GM19351 (cell line): ENCODE data around the gene FSIP1.
A peak's percentile ranks its signal among the peaks of the same experiment; 100 is the strongest.
"Not testable (repeated sequence)": the region's sequence is repeated elsewhere in the genome, so short reads cannot be mapped to it uniquely, and the experiment has no call there.

Experiments
- ATAC-seq: cut with Tn5 transposase; IDR thresholded peaks from one replicate; pipeline ENCODE4 v1.9.1; 2021; ENCODE audit warnings: mild to moderate bottlenecking, moderate library complexity; ENCODE audit not compliant: unreplicated experiment

Gene FSIP1

DNA sequence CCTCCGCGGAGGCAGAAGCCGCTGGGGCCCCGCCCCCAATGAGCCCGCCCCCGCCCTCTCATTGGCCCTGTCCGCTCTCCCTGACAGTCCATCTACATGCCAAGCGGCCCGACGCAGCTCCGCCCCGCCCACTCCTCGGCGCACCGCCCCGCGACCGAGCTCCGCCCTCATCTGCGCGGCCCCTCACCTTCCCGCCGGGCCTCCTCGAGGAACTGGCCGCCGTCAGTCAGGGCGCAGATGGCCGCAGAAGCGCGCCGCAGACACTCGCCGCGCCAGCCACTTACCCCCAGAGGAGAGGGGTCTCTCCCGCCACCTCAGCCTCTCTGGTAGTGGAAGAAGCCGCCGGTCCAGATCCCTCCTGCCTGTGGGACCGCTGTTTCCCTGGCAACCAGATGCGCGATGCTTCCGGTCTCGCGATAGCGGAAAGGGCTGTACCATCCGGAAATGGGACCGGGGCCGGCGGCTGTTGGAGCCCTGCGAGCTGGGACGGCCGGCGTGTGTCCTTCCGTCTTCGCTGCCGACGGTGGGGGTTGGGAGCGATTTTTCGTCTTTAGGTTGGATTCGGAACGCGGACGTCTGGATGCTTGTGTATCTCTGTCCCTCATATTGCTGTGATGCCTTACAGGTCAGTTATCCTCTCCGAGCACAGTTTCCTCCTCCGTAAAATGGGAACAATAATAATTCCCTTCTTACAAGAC lies at the start of gene FSIP1:
FSIP1 (minus strand) TSS at position 401 of the 698 bp plus-strand sequence. CDS start 6,317 bp downstream, outside the sequence.
- ATAC-seq, result peak; percentile 94

DNA sequence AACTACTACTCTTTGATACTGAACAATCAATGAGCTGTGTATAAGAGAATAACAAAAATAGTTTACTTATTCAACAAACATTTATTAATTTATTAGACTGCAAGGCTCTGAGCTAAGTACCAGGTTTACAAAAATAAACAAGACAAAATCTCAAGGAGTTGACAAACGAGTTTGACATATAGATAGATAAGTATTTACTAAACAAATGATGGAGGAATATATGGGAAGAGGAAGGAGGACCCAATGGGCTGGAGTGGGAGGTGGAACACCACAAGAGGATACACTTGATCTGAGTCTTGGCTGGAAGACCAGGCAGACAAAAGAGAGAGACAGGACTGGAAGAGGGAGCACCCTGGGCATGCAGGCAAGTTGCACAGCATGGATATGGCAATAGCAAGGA lies 47.5 kb upstream of the FSIP1 start:
- no peak for ATAC-seq

DNA sequence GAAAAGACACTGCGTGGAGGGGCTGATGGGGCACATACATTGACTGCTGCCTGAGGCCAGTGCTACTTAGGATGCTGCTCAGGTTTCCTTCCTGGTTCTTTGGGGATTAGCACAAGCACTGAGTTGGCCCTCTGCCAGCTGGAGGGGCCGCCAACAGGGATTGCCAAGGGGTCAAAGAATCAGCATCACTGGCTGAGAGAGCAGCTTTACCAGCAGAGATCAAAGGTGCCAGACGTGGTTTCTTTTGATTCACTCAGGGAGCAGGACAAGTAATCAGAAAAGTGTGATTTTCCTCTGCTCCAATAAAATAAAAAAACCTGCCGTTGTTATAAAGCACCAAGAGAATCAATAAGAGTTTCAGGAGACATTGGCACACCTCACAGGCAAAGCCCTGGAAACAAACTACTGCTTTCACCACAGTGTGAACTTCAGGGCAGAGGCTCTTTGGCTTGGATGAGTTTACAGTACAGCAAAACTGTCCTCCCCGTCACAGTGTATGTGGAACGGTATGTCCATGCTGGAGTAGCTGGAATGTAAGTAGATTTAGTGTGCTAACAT lies 45.8 kb upstream of the FSIP1 start:
- ATAC-seq, result no peak

DNA sequence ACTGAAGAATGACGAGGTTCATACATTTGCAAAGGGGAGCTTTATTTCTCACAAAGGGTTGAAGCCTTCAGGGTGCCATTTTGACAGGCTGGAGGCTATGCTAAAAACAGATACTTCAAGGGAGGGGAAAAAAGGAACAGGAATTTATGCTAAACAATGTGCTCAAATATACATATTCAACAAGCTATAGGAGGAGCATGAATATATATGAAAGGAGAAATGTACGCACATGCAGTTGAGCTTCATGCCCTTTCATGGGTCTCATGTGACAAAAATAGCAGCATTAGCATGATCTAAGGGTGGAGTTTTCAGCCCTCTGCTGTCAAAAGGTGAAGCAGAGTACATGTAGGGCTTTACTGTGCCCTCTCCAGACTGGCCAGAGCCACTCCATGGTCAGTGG lies 44.3 kb upstream of the FSIP1 start:
- no peak for ATAC-seq

DNA sequence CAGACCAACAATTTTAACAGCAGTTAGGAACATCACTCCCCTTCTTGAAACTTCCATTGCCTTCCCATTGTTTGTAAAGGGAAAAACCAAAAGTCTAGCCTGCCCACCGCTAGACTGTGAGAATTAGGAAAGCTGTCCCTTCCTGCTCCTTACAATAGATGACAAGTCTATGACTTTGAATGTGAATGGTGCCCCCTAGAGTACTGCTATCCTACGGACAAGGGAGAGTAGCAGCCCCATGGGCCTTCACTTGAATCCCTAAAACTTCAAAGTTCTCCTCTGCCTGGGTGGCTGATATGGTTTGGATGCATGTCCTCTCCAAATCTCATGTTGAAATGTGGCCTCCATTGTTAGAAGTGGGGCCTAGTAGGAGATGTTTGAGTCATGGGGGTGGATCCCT lies 41.0 kb upstream of the FSIP1 start:
- no peak for ATAC-seq

DNA sequence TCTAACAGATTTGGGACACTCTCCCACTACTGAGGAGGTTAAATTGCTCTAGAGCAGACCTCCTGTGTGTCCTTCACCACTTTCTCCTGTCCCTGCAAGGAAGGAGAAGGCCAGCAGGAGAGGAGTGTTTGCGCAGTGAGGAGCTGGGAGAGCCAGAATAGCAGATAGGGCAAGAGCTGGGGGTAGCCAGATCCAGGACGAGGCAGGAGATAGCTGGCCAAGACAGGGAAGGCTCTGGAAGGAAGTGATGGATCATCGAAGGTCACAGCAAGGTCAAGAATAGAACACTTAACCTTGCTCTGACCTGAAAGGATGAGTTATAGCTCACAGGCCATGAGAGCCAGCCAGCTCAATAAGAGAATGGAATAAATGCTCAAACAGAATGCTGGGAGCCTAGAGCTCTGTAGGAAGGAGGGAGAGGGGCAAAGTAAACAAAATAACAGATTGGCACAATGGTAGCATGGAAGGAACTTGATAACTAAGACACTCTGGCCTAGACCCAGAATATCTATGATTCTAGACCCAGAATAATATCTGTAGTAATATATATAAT lies 37.5 kb upstream of the FSIP1 start:
- no peak for ATAC-seq

DNA sequence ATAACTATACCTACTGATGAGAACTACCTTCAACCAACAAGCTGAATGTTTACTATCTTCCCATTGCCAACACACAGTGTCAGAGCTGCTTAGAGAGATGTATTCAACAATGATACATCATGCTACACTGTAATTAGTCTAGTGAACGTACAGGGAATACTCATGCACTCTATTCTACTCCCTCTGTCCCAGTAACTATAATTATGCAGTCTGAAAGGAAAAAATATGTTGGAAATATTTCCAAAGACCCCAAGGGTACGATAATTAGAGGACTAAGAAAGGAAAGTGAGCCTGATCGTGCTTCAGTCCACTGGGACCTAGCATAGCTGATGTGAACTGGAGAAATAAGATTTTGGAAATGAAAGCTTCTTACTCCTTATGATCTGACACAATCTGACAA lies 36.9 kb upstream of the FSIP1 start:
- no peak for ATAC-seq

DNA sequence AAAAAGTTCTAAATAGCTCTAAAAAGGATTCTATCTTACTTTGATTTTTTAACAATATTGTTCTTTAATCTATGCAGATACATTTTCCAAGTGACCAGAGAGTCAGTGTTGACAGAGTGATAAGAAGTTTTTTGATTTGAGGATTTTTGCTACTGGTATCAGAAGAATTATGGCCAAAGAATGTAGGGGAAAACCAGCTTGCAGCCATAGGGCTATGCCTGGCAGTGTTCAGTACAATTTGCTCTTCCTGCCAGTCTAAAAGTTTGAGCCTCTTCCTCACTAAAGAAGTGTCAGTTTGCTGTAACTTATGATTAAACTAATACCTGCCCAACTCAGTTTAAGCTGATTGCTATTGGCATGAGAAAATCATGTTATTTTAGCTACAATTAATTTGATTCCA lies 35.3 kb upstream of the FSIP1 start:
- no peak for ATAC-seq

DNA sequence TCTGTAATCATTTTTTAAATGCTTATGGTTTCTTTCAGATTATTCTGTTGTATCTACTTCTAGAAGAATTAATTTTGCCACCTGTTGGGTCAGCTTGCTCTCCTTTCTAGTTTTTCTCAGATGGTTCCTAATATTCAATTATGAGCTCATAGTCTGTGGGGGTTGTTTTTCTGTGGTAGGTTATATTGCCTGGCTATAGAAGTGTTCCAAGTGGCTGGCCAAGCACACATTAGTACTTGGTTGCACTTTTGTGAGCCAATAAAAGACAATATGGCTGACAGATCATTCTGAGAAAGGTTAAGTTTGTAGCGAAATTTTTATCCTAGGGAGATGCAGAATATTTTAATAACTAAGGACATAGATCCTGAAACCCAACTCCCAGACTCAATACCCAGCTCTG lies 31.8 kb upstream of the FSIP1 start:
- ATAC-seq, result no peak

DNA sequence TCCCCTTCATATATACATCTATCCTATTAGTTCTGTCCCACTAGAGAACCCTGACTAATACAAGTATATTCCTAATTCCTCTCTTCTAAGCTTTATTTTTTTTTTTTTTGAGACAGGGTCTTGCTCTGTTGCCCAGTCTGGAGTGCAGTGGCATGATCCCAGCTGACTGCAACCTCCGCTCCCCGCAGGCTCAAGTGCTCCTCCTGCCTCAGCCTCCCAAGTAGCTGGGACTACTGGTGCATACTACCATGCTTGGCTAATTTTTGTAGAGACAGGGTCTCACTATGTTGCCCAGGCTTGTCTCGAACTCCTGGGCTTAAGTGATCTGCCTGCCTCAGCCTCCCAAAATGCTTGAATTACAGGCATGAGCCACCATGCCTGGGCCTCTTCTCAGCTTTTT lies 30.0 kb upstream of the FSIP1 start:
- not testable (repeated sequence) for ATAC-seq

DNA sequence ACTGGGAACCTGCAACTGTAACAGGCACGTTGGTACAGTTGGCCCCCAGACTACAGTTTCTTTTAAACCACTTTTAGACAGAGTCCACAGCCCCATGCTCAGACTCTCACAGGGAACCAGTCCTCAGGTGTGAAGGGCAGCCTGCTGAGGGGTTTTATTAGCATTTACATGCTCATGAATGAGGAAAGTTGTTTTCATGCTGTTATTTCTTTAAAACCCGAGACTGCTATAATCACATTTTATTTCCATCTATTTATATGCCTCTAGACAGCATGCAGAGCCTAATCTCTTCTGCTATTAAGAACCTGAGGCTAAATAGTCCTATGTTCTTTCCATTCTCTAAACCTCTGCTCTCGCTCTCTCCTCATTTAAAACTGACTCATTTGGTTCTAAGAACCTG lies 26.3 kb upstream of the FSIP1 start:
- no peak for ATAC-seq

DNA sequence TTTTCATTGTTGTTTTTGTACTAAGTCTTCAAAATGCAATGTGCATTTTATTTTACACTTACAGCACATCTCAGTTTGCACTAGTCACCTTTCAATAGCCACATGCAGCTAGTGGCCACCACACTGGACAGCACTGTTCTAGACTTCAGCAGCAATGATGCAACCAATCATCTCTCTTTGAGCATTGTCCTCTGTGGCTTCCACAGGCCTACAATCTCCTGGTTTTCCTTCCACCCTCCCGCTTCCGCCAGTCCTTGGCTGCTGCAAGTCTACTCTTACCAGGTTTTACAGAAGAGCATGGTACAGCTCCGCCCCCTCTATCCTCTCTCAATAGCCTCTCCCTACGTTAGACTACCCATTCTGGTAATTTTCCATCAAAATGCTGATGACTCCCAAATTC lies 25.1 kb upstream of the FSIP1 start:
- ATAC-seq, result no peak

DNA sequence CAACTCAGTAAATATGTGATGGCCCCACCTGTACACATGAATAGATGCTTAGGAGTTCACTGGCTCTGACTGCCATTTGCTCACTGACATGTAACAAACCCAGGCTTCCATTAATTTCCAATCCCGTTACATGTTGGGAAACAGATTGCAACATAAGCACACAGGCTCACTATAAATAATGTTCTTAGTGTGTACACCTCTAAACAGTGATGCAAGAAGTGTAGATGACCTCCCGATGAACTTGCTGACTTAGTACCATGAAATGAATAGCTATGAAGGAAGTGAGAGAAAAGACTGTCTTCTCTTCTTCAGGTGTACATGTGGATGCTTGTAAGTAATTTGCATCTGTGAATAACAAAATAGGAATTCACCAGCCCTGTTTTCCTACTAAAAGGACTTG lies 21.4 kb upstream of the FSIP1 start:
- no peak for ATAC-seq

DNA sequence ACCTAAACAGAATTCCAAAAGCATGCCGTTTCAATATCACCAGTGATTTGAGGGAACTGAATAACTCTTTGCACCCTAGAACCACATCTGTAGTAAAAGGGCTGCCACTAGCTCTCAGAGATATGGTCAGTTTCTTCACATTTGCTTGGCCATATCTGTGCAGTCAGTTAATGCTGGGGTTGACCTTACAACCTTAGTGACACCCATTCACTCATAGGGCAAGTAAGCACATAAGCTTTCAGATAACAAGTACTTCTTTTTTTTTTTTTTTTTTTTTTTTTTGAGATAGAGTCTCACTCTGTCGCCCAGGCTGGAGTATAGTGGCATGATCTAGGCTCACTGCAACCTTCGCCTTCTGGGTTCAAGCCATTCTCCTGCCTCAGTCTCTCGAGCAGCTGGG lies 20.4 kb upstream of the FSIP1 start:
- ATAC-seq, result no peak

DNA sequence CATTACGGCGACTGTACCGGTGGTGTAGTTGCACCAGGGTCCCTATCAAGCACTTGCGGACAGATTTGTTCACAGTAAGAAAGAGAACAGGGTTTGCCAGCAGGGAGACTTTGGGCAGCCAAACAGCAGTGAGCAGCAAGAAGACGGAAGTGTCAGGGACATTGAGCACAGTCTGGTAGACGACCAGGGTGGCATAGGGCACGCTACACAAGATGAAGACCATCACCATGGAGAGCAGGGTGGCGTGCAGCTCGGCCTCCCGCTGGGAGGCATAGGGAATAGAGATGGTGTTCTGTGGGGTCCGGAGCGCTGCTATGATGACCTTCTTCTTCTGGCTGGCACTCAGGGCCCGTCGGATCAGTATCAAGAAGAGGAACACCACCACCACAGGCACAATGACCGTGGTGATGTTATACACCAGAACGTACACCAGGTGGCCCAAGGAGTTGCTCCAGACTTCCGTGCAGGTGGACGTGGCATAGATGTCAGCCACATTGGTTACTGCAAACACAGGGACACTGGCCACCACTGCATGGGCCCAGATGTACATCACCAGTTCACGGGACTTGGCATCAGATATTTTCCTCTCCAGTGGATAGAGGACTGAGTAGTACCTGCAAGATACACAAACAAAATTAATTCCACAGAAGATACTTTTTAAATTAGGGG lies 19.1 kb upstream of the FSIP1 start:
- peak; percentile 86 for ATAC-seq

DNA sequence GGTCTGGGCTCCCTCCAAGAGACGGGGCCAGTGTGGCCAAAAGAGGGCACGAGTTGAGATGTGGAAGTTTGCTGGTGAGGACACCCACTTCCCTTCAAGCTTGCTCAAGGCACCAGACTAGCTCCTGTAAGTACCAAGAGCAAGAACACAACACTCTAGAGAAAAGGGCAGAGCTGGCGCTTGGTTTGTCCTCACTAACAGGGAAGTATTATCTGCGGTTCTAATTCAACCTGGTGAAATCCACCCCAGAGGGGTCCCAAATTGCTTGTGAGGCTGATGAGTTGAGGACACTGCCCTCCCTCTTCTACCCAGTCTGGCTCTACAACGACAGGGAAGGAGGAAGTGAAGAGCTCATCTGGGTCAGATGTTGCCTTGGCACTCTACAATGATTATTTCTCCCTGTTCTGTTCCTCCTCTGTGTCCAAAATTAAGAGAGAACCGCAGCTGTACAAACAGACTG lies 16.9 kb upstream of the FSIP1 start:
- no peak for ATAC-seq

DNA sequence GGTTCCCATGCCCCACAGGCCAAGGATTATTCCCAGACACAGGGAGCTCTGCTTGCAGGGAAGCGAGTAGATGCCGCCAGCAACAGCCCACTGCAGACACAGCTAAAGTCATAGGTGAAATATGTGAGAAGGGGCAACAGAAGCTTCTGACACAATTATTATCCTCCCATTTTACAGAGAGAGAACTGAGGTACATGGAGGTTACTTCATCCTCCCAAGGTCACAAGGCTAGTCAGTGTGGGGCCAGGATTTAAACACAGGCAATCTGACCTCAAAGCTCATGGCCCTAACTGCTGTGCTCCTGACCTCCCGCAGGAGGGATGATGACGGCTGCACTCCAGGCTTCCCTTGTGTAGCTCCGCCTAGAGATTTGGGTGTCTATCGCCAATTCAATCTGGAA lies 15.7 kb upstream of the FSIP1 start:
- ATAC-seq, result no peak

DNA sequence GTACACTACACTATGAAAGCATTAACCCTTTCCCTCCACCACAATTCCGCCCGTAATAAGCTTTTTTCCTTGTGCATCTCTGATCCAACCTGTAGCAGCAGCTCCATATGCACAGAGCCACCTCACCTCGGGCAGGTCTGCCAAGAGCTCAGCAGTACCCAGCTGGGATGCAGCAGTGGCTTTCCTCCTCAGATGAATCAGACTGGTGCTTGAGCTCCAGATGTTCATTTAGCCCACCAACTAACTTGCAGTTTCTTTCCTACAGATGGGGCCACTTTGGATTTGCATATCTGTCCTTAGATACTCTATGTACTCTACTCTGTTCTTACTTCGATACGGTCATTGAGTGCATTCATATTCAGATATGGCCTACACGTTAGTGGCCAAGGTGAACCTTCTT lies 14.8 kb upstream of the FSIP1 start:
- ATAC-seq, result no peak

DNA sequence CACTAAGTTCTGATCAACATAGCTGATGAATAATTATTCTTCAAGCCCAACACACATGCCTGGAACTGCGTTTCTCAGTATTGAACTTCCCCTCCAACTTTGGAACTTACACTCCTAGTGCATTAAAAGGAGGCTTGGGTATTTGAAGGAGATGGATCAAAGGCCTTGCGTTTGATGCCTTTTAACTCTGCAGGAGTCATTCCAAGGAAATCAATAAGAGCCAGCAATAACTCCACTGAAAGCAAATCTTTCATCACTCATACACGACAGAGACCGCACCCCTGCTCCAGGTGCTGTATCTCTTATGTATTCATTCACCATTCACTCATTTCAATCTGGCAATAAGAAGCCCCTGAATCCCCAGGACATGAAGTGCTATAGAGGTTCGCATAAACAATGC lies 14.0 kb upstream of the FSIP1 start:
- no peak for ATAC-seq

DNA sequence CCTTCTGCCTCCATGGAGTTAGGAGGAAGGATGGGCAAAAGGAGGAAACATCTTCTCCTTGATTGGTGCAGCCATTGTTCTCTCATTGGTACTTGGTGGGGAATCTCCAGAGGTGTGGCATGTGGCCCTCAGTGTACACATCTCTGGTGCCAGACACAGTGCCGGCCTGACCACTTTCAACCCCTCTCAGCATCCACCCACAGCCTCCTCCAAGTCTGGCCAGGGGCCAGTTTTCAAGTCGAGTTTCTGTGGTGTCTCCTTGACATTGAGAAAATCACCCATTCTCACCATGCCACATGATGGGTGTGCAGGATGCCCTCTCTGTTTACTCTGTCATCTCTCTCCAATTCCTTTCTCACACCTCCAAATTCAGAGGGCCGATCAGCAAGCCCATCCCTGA lies 12.8 kb upstream of the FSIP1 start:
- no peak for ATAC-seq

DNA sequence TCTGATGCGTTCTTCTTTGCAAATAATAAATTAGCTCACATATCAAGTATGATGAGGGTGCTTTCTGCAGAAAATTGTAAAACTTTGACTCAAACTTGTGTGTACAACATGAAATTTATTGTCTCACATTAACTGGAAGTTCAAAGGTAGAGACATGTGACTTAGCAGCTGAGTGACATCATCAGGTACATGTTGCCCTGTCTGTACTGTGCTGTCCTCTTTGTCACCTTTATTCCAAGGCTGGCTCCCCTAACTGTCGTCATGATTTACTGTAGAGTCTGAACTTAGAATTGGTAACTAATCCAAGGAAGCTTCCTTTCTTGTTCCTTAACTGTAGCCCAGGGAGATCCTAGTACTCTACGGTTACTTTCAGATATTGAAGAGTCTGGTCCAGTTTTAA lies 12.3 kb upstream of the FSIP1 start:
- no peak for ATAC-seq

DNA sequence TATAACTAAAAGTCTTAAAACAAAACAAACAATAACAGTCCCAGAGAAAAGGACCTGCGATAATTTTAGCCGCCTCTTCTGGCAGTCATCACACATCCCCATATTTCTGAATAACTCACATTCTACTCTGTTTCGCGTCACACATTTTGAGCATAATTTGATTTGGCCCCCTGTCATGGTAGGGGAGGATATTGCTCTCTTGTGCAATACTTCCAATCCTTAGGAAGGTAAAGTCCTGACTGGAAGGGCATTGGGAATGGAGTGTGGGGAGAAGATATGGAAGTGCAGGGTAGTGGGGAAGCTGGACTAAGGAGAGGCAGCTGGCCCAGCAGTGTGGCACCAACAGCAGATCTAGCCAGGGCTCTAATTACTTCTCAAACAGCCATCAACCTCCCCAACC lies 11.3 kb upstream of the FSIP1 start:
- ATAC-seq, result no peak
